Amniotic epithelial cell (primary cell): Measurements from ENCODE around the gene NAPA.

ENCODE experiments used
- DNase-seq: peaks from one replicate; pipeline ENCODE4 v3.0.0-alpha.2; 2010; ENCODE audit warnings: low read depth

The NAPA gene

DNA sequence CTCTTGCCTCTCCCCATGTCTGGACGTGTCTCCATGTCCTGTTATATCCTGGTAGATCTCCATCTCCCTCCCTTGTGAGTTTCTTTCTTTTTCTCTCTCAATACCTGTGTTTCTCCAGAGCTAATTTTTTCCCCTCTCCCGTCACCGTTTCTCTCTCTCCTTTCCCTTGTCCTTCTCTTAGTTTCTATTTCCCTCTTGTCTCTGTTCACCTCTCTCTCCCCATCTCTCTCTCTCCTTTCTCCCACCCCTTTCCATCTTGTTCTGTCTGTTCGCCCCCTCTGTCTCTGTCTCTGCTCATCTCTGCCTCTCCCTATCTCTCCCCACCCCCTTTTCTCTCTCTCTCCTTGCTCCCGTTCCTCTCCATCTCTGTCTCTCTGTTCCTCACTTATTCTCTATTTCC, 56.2 kb downstream of the NAPA start:
- DNase-seq = no peak

DNA sequence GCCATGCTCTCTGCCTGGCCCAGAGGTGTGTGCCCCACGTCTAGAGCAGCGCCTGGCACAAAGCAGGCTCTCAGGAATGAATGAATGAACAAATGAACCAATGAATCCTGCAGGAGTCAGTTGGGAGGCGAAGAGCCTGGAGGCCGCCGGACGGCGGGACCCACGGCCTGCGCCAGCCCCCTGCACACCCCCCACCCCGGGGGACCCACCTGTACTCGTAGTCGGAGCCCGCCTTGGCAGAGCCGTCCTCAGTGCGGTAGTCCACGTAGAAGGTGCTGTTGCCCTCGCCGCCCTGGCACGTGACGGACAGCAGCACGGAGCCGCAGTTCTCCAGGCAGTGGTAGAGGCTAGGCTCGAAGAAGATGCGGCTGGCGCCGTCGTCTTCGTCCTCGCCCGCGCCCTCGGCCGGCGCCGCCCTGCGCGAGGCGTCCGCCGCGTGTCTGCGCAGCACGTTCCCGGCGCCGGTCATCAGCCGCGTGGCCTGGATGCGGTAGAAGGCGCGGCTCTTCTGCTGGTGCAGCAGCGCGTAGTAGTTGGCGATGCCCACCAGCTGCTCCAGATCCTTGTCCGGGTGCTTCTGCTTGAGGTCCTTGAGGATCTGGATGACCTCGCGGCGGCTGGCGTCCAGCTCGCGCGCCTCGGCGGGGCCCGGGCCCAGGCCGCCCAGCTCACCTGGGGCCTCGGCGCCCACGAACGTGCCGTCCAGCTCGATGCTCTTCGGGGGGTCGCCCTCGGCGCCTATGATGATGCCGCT, 58.0 kb downstream of the NAPA start:
- DNase-seq = no peak

DNA sequence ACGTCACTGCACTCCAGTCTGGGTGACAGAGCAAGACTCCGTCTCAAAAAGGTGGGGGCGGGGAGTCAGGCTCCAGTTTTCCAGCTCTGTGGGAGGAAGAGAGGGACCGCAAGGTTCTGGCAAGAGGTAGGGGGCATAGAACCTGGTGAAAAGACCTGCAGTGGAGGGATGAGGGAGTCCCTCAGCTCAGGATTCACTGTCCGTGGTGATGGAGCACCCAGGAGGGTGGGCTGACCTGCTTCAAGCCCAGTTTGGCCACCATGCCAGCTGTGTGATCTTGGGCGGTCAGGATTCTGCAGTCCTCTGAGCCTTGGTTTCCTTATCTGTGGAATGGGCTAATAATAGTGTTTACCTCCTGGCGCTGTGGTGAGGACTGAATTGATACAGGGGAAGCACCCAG, 64.4 kb downstream of the NAPA start:
- DNase-seq = no peak

DNA sequence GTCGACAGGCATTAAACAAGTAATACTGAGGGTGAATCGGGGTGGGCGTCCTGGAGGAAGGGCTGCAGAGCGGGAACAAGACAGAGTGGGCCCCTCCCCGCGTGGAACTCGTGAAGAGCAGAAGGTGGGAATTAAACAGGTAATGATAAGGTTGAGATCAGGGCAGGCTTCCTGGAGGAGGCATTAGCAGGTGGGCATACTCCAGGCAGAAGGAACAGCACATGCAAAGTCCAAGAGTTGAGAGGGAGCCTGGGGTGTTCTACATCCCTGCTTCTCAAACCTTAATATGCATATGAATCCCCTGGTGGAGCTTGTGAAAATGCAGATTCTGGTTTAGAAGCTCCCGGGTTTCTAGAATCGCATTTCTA, 66.5 kb downstream of the NAPA start:
- DNase-seq = no peak

DNA sequence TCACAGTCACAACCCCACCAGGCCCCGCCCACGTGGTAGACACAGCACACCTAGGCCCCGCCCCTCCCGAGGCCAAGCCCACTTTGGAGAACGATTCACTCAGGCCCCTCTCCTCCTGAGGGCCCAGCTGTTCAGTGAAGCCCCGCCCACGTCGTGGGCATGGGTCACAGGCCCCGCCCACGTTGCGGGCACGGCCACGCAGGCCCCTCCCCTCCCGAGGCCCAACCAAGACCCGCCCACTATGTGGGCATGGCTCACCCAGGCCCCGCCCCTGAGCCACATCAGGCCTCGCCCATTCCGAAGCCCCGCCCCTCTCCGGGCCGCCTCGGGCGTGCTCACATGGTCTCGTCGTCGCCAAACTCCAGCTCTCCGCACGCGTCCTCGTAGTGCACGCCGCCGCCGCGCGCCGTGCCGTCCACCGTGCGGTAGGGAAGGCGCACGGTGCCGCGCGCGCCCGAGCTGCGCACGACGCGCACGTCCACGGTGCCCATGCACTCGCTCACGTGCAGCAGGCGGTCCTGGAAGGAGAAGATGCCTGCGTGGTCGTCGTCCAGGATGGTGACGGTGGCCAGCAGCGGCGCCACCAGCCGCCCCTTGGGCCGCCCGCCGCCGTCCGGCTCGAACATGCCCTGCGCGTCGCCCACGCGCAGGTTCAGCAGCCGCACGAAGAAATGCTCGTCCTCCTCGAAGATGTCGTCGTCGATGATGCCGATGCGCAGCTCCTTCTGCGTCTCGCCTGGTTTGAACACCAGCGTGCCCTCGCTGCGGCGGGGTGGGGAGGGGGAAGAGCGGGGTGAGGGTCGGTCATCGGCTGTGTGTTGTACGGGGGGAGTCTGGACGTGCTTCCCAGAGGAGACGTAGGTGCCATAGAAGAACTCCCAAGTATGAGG, 67.1 kb downstream of the NAPA start:
- peak; percentile 14 for DNase-seq

DNA sequence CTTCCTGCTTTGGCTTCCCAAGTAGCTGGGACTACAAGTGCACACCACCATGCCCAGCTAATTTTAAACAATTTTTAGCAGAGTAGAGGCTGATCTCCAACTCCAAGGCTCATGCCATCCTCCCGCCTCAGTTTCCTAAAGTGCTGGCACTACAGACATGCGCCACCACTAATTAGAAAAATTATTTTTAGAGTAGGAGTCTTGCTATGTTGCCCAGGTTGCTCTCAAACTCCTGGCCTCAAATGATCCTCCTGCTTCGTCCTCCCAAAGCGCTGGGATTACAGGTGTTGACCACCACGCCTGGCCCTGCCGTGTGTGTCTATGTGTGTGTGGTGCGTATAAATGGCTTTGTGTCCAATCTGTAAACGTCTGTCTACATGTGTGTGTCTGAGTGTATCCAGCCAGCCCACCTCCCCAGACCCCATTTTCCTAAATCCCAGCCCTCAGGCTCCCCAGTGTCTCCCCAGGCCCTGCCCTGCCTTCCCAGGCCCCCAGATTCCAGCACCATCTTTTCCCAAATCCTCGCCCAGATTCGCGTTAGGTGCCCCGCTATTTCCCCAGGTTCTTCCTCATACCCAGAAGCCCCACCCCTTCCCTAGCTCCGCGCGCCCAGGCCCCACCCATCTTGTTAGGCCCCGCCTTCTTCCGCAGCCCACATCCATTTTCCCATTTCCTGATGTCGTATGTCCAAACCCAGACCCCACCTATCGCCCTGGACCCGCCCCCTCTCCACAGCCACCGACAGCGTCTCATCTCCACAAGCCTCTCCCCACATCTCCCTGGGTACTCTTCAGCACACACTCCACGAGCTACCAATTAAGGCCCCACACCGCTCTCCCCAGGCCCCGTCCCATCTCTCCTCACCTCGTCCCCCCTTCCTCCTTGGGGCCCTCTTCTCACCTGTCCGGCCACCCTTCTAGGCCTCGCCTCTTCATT, 68.1 kb downstream of the NAPA start:
- no peak for DNase-seq

DNA sequence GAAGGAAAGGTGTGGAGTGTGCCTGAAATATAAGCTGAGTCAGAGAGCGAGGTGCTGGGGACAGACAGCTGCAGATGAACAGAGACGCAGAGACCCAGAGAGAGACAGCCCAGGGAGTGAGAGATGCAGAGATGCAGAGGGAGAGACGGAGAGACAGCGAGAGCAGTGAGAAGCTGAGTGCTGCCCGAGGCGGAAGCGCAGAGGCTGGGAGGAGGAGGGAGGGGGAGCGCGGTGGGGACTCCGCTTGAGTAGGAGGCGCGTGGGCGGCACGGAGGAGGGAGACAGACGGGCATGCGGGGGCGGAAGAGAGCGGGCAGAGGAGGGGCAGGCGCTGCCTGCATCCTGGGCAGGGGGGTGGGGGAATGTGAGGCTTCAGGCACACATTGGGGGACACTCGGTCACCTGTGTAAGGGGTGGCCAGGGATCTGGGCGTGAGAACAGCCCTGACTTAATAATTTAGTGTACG, 68.9 kb downstream of the NAPA start:
- peak; percentile 51 for DNase-seq

DNA sequence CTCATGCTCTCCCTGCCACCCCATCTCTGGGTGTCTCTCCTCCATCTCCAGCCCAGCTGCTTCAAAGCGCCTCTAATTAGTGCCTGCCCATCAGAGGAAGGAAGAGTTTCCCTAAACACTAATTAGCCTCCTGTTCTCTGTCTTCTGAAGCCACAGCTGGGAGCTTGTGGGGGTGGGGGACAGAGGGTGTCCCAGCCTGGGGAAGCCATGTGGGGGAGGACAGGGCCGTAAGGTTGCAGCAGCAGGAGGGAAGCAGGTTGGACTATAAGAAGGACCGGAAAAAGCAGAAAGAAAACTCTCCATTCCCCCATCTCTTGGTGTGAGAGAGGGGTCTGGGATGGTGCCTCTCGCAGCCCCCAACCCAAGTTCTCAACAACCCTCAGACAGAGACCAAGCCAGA, 69.3 kb downstream of the NAPA start:
- DNase-seq = no peak

DNA sequence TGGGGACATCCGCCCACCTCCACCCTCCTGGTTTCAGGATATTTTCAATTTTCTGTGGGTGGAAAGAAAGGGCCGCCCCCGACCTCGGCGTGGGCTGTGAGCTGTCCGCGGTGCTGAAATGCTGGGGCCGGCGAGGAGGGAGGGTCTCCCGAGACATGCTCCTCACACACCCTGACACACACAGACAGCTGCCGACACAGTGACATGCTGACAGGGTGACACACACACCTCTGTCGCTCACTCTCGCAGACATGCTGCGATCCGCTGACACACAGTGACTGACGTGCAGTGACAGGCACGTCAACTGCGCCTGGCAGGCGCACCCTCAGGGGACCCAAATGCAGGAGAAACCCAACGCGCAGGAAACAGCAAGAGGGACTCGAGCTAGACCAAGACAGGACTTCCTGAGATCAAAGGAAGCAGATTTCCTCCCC, 70.5 kb downstream of the NAPA start:
- DNase-seq = no peak

DNA sequence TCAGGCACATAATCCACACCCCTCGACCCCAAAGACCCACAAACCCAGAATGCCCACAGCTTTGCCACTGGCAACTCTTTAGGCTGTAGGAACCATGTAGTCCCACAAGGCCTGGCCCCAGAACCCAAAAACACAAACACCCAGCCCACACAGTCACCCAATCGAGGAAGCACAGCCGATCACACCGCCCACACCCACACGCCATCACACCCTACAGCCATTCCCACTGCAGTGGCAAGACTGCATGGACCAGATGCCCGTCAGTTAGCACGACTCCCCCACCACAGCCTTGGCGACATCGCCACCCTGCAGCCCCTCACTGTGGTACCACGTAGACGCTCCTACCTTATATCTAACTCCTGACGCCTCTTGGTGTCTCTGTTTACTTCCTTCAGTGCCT, 71.5 kb downstream of the NAPA start:
- no peak for DNase-seq

DNA sequence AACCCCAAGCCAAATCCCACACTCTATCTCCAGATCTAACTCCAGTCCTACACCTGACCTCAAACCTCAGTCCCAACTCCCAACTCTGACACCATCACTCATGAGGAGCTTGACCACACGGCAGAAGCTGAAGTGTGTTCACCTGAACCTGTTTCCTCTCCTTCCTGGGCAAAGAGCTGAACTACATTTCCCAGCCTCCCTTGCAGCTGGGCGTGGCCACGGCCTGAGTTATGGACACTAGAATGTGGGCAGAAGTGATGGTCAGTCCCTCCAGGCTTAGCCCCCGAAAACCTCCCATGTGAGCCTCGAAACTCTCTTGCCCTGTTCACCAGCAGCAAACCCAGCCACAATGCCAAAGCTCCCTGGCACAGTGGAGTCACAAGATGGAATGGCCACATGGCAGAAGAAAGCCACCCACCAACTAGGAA, 76.1 kb downstream of the NAPA start:
- no peak for DNase-seq
